Measurements from ENCODE around the gene CRY2. TPM values are rescaled to one million over a fixed set of nuclear protein-coding genes. Genes with fewer than 3 reads are reported as not detected.

The CRY2 gene
- 18.0 and 18.7 TPM in 2 replicates for total RNA-seq

GRCh38 chr11:45846974-45847910, at the start of gene CRY2:
TSS of gene CRY2 (plus strand) at chr11:45847475. CDS start at chr11:45847491, 16 bp downstream.

GRCh38 chr11:45804761-45805304, 42.4 kb upstream of the CRY2 start, which contains the start of gene SLC35C1:
TSS of gene SLC35C1 (plus strand) at chr11:45805149. CDS start at chr11:45805802, 653 bp downstream.

GRCh38 chr11:45885274-45885920, 38.1 kb downstream of the CRY2 start, which contains the start of gene MAPK8IP1:
TSS of gene MAPK8IP1 (plus strand) at chr11:45885651. CDS start at chr11:45885821, 170 bp downstream.

GRCh38 chr11:45906965-45907611, 59.8 kb downstream of the CRY2 start, which contains the start of gene FREY1:
TSS of gene FREY1 (minus strand) at chr11:45907271. CDS start at chr11:45907245, 26 bp downstream.

GRCh38 chr11:45917623-45918330, 70.5 kb downstream of the CRY2 start, which contains the start of gene PEX16:
TSS of gene PEX16 (minus strand) at chr11:45917877. CDS start at chr11:45917811, 66 bp downstream.

GRCh38 chr11:45922425-45923082, 75.3 kb downstream of the CRY2 start, which contains the start of gene LARGE2:
TSS of gene LARGE2 (plus strand) at chr11:45922656. CDS start at chr11:45922883, 227 bp downstream.

Other genes with a start within 250 kb of the CRY2 start
- gene CHST1, start 181.9 kb upstream of the CRY2 start, total RNA-seq: 0.89 and 1.7 TPM in 2 replicates
- gene SLC35C1, start 42.3 kb upstream of the CRY2 start, total RNA-seq: 8.6 and 9.3 TPM in 2 replicates
- 10.1 and 12.3 TPM in 2 replicates for gene MAPK8IP1, start 38.2 kb downstream of the CRY2 start, total RNA-seq
- 0.89 and 1.9 TPM in 2 replicates for gene FREY1, start 59.8 kb downstream of the CRY2 start, total RNA-seq
- 27.4 and 30.1 TPM in 2 replicates for gene PEX16, start 70.4 kb downstream of the CRY2 start, total RNA-seq
- not detected in 2 replicates for gene LARGE2, start 75.2 kb downstream of the CRY2 start, total RNA-seq